DND-41 (cell line): Measurements from ENCODE around the gene CWC15.

Source experiments
- ATAC-seq: fragments of 200-7000 bp; cut with Tn5 transposase; 3 replicates; pipeline ENCODE4 v1.9.1; 2021; ENCODE audit warnings: low read depth; ENCODE audit not compliant: insufficient read depth
- DNase-seq: peaks from one replicate; pipeline ENCODE4 v3.0.0-alpha.2; 2020
- H2AFZ ChIP-seq: 2 replicates; pipeline ENCODE4 v1.6.0; 2012; ENCODE audit warnings: low read depth, low read length
- H3K27ac ChIP-seq: 2 replicates; pipeline ENCODE4 v1.5.1; 2012; ENCODE audit warnings: low read length, inconsistent platforms
- H3K27me3 ChIP-seq: fragments of 200-600 bp; sonication (generic); 2 replicates; pipeline ENCODE4 v1.6.0; 2012; ENCODE audit warnings: low read length, mild to moderate bottlenecking, inconsistent platforms; ENCODE audit not compliant: insufficient read depth, poor library complexity
- H3K36me3 ChIP-seq: 2 replicates; pipeline ENCODE4 v1.5.1; 2012; ENCODE audit warnings: low read length, inconsistent platforms; ENCODE audit not compliant: insufficient read depth
- H3K4me1 ChIP-seq: 2 replicates; pipeline ENCODE4 v1.5.1; 2012; ENCODE audit warnings: mild to moderate bottlenecking, low read length; ENCODE audit not compliant: insufficient read depth
- H3K4me2 ChIP-seq: 2 replicates; pipeline ENCODE4 v1.6.0; 2012; ENCODE audit warnings: mild to moderate bottlenecking, moderate library complexity, low read length, inconsistent platforms; ENCODE audit not compliant: insufficient read depth
- H3K4me3 ChIP-seq, 2 experiments: fragments of 200-600 bp in 1 of 2; shearing (Covaris generic) in 1 of 2; 2 replicates each; pipeline ENCODE4 v1.5.1; 2012 to 2016; ENCODE audit warnings: inconsistent platforms in 2 of 2, low read length in 2 of 2, mild to moderate bottlenecking in 2 of 2, low read depth in 1 of 2, moderate library complexity in 1 of 2
- H3K79me2 ChIP-seq: 2 replicates; pipeline ENCODE4 v1.6.0; 2012; ENCODE audit warnings: low read length, inconsistent platforms; ENCODE audit not compliant: insufficient read depth
- H3K9ac ChIP-seq: 2 replicates; pipeline ENCODE4 v1.6.0; 2012; ENCODE audit warnings: low read depth, mild to moderate bottlenecking, inconsistent platforms, low read length, moderate library complexity
- H3K9me3 ChIP-seq: 2 replicates; pipeline ENCODE4 v1.5.1; 2012; ENCODE audit warnings: low read length, moderate library complexity, mild to moderate bottlenecking, inconsistent platforms; ENCODE audit not compliant: insufficient read depth, severe bottlenecking
- H4K20me1 ChIP-seq: 2 replicates; pipeline ENCODE4 v1.6.0; 2012; ENCODE audit warnings: low read length; ENCODE audit not compliant: insufficient read depth
- CTCF ChIP-seq: IDR thresholded peaks from 2 replicates; pipeline ENCODE4 v1.5.1; 2012; ENCODE audit warnings: borderline replicate concordance, low read length, moderate library complexity, mild to moderate bottlenecking; ENCODE audit not compliant: poor library complexity, severe bottlenecking; ENCODE audit errors: extremely low read depth
- EZH2 ChIP-seq: IDR thresholded peaks from 3 replicates; pipeline ENCODE4 v1.6.1; 2012; ENCODE audit warnings: borderline replicate concordance, low read depth, mild to moderate bottlenecking, moderate library complexity, low read length, inconsistent platforms; ENCODE audit not compliant: severe bottlenecking

Gene CWC15

GRCh38 chr11:94912806-94913205, 60.5 kb downstream of the CWC15 start:
- no peak for ATAC-seq
- DNase-seq, result no peak
- Histone ChIP-seq H3K9ac (no peak overlapping the region), H3K9me3 (no peaks in the 10 kb centered on the region), H4K20me1 (no peaks in the 10 kb centered on the region), H3K36me3 (no peaks in the 10 kb centered on the region), H3K27me3 (peaks cover 2% of the 10 kb centered on the region), H3K79me2 (no peaks in the 10 kb centered on the region), H3K27ac (no peak overlapping the region), H3K4me1 (no peaks in the 10 kb centered on the region), H3K4me3 (no peak overlapping the region), H2AFZ (no peak overlapping the region), H3K4me2 (no peak overlapping the region)
- TF ChIP-seq CTCF, result no peak
- TF ChIP-seq EZH2, result no peak
